ENCODE results near the gene PLEKHH3. TPM values are rescaled to one million over a fixed set of nuclear protein-coding genes. Genes with fewer than 3 reads are reported as not detected.

Gene PLEKHH3
- total and polyA plus RNA-seq, 9 donors, result 27.2 to 57.5 (median 42.4) TPM

Other genes with a start within 250 kb of the PLEKHH3 start
- gene ATP6V0A1, start 218.1 kb downstream of the PLEKHH3 start, total RNA-seq, result 18.5 TPM
- gene ATP6V0A1, start 218.1 kb downstream of the PLEKHH3 start, polyA plus RNA-seq (ENCODE audit: insufficient read depth in 1 of 8, insufficient read length in 8 of 8, low replicate concordance in 1 of 8), result 10 to 100 TPM; 16.7 to 36.4 (median 23.8) TPM
- 17.1 TPM for gene NAGLU, start 140.8 kb downstream of the PLEKHH3 start, total RNA-seq
- 10 to 100 TPM; 15.4 to 24.1 (median 20.8) TPM for gene NAGLU, start 140.8 kb downstream of the PLEKHH3 start, polyA plus RNA-seq (ENCODE audit: insufficient read depth in 1 of 8, insufficient read length in 8 of 8, low replicate concordance in 1 of 8)
- gene HSD17B1, start 124.1 kb downstream of the PLEKHH3 start, total RNA-seq, result 1.9 TPM
- 1 to 10 TPM; 2.2 to 3.2 (median 2.6) TPM for gene HSD17B1, start 124.1 kb downstream of the PLEKHH3 start, polyA plus RNA-seq (ENCODE audit: insufficient read depth in 1 of 8, insufficient read length in 8 of 8, low replicate concordance in 1 of 8)
- 13.0 TPM for gene COASY, start 114.8 kb downstream of the PLEKHH3 start, total RNA-seq
- gene COASY, start 114.8 kb downstream of the PLEKHH3 start, polyA plus RNA-seq (ENCODE audit: insufficient read depth in 1 of 8, insufficient read length in 8 of 8, low replicate concordance in 1 of 8), result 10 to 100 TPM; 25.5 to 33.5 (median 28.7) TPM
- gene MLX, start 109.9 kb downstream of the PLEKHH3 start, total RNA-seq, result 16.6 TPM
- 10 to 100 TPM; 31.5 to 39.6 (median 35.5) TPM for gene MLX, start 109.9 kb downstream of the PLEKHH3 start, polyA plus RNA-seq (ENCODE audit: insufficient read depth in 1 of 8, insufficient read length in 8 of 8, low replicate concordance in 1 of 8)
- 5.4 TPM for gene PSMC3IP, start 99.3 kb downstream of the PLEKHH3 start, total RNA-seq
- gene PSMC3IP, start 99.3 kb downstream of the PLEKHH3 start, polyA plus RNA-seq (ENCODE audit: insufficient read depth in 1 of 8, insufficient read length in 8 of 8, low replicate concordance in 1 of 8), result 10 to 100 TPM; 10.5 to 13.5 (median 11.9) TPM
- gene RETREG3, start 67.6 kb downstream of the PLEKHH3 start, total RNA-seq, result 39.1 TPM
- 10 to 100 TPM; 27.6 to 36.1 (median 30.7) TPM for gene RETREG3, start 67.6 kb downstream of the PLEKHH3 start, polyA plus RNA-seq (ENCODE audit: insufficient read depth in 1 of 8, insufficient read length in 8 of 8, low replicate concordance in 1 of 8)
- 22.2 TPM for gene TUBG1, start 67.3 kb downstream of the PLEKHH3 start, total RNA-seq
- gene TUBG1, start 67.3 kb downstream of the PLEKHH3 start, polyA plus RNA-seq (ENCODE audit: insufficient read depth in 1 of 8, insufficient read length in 8 of 8, low replicate concordance in 1 of 8), result 10 to 100 TPM; 30.7 to 43.5 (median 38.2) TPM
- gene TUBG2, start 17.7 kb downstream of the PLEKHH3 start, total RNA-seq, result 8.7 TPM
- 10 to 100 TPM in 7 of 8 donors, 1 to 10 TPM in 1; 10.0 to 19.2 (median 14.1) TPM for gene TUBG2, start 17.7 kb downstream of the PLEKHH3 start, polyA plus RNA-seq (ENCODE audit: insufficient read depth in 1 of 8, insufficient read length in 8 of 8, low replicate concordance in 1 of 8)
- 1.0 TPM for gene CCR10, start 4.8 kb upstream of the PLEKHH3 start, total RNA-seq
- gene CCR10, start 4.8 kb upstream of the PLEKHH3 start, polyA plus RNA-seq (ENCODE audit: insufficient read depth in 1 of 8, insufficient read length in 8 of 8, low replicate concordance in 1 of 8), result 1 to 10 TPM; 1.2 to 2.9 (median 1.5) TPM
- gene CNTNAP1, start 5.5 kb upstream of the PLEKHH3 start, total RNA-seq, result 8.1 TPM
- 10 to 100 TPM in 6 of 8 donors, 1 to 10 TPM in 2; 9.0 to 15.7 (median 13.1) TPM for gene CNTNAP1, start 5.5 kb upstream of the PLEKHH3 start, polyA plus RNA-seq (ENCODE audit: insufficient read depth in 1 of 8, insufficient read length in 8 of 8, low replicate concordance in 1 of 8)
- gene EZH1, start 68.0 kb upstream of the PLEKHH3 start, total RNA-seq, result 20.4 TPM
- 10 to 100 TPM; 15.6 to 21.8 (median 18.0) TPM for gene EZH1, start 68.0 kb upstream of the PLEKHH3 start, polyA plus RNA-seq (ENCODE audit: insufficient read depth in 1 of 8, insufficient read length in 8 of 8, low replicate concordance in 1 of 8)
- 35.9 TPM for gene RAMP2, start 84.2 kb upstream of the PLEKHH3 start, total RNA-seq
- gene RAMP2, start 84.2 kb upstream of the PLEKHH3 start, polyA plus RNA-seq (ENCODE audit: insufficient read depth in 1 of 8, insufficient read length in 8 of 8, low replicate concordance in 1 of 8), result 10 to 100 TPM; 56.8 to 87.2 (median 73.2) TPM
- 41.0 TPM for gene VPS25, start 96.5 kb upstream of the PLEKHH3 start, total RNA-seq
- gene VPS25, start 96.5 kb upstream of the PLEKHH3 start, polyA plus RNA-seq (ENCODE audit: insufficient read depth in 1 of 8, insufficient read length in 8 of 8, low replicate concordance in 1 of 8), result 10 to 100 TPM; 28.7 to 40.0 (median 32.6) TPM
- gene WNK4, start 103.6 kb upstream of the PLEKHH3 start, total RNA-seq, result 0.09 TPM
- gene WNK4, start 103.6 kb upstream of the PLEKHH3 start, polyA plus RNA-seq (ENCODE audit: insufficient read depth in 1 of 8, insufficient read length in 8 of 8, low replicate concordance in 1 of 8), result 1 to 10 TPM in 3 of 8 donors, under 1 TPM in 5; 0.20 to 1.2 (median 0.67) TPM
- gene COA3, start 121.7 kb upstream of the PLEKHH3 start, total RNA-seq, result 84.1 TPM
- gene COA3, start 121.7 kb upstream of the PLEKHH3 start, polyA plus RNA-seq (ENCODE audit: insufficient read depth in 1 of 8, insufficient read length in 8 of 8, low replicate concordance in 1 of 8), result 10 to 100 TPM; 53.6 to 63.9 (median 59.5) TPM
- 0.04 TPM for gene CNTD1, start 121.9 kb upstream of the PLEKHH3 start, total RNA-seq
- 1 to 10 TPM in 3 of 8 donors, under 1 TPM in 5; 0.37 to 1.6 (median 0.81) TPM for gene CNTD1, start 121.9 kb upstream of the PLEKHH3 start, polyA plus RNA-seq (ENCODE audit: insufficient read depth in 1 of 8, insufficient read length in 8 of 8, low replicate concordance in 1 of 8)
- 37.7 TPM for gene BECN1, start 147.3 kb upstream of the PLEKHH3 start, total RNA-seq
- gene BECN1, start 147.3 kb upstream of the PLEKHH3 start, polyA plus RNA-seq (ENCODE audit: insufficient read depth in 1 of 8, insufficient read length in 8 of 8, low replicate concordance in 1 of 8), result 10 to 100 TPM; 39.8 to 53.5 (median 45.1) TPM
- 26.1 TPM for gene PSME3, start 156.4 kb upstream of the PLEKHH3 start, total RNA-seq
- gene PSME3, start 156.4 kb upstream of the PLEKHH3 start, polyA plus RNA-seq (ENCODE audit: insufficient read depth in 1 of 8, insufficient read length in 8 of 8, low replicate concordance in 1 of 8), result 10 to 100 TPM; 46.2 to 67.9 (median 55.3) TPM
- gene AOC2, start 167.6 kb upstream of the PLEKHH3 start, total RNA-seq, result 0.66 TPM
- gene AOC2, start 167.6 kb upstream of the PLEKHH3 start, polyA plus RNA-seq (ENCODE audit: insufficient read depth in 1 of 8, insufficient read length in 8 of 8, low replicate concordance in 1 of 8), result 1 to 10 TPM in 1 of 8 donors, under 1 TPM in 7; 0.41 to 1.2 (median 0.84) TPM
- gene AOC3, start 174.2 kb upstream of the PLEKHH3 start, total RNA-seq, result 6.9 TPM
- 10 to 100 TPM; 11.7 to 23.6 (median 18.2) TPM for gene AOC3, start 174.2 kb upstream of the PLEKHH3 start, polyA plus RNA-seq (ENCODE audit: insufficient read depth in 1 of 8, insufficient read length in 8 of 8, low replicate concordance in 1 of 8)
- not detected for gene G6PC1, start 223.8 kb upstream of the PLEKHH3 start, total RNA-seq
- under 1 TPM in 3 of 8 donors, not detected in 5; 0.08 to 0.43 (median 0.26) TPM for gene G6PC1, start 223.8 kb upstream of the PLEKHH3 start, polyA plus RNA-seq (ENCODE audit: insufficient read depth in 1 of 8, insufficient read length in 8 of 8, low replicate concordance in 1 of 8)

Data from muscle of leg (tissue), 9 donors.